Lung (tissue), 12 donors: ENCODE data around the gene FGR. TPM values are rescaled to one million over a fixed set of nuclear protein-coding genes. Genes with fewer than 3 reads are reported as not detected.

Source experiments
- ATAC-seq: fragments of 200-7000 bp; cut with Tn5 transposase; one replicate; pipeline ENCODE4 v1.9.1; 2020; ENCODE audit warnings: moderate number of reproducible peaks; ENCODE audit not compliant: insufficient read depth, low FRiP score
- DNase-seq, 3 donors: peaks; one replicate each; pipeline ENCODE4 v3.0.0-alpha.2; 2013 to 2017
- H3K27ac ChIP-seq, 2 donors: one replicate each; pipeline ENCODE4 v1.5.1; 2013; ENCODE audit warnings: mild to moderate bottlenecking in 2 of 2, moderate library complexity in 2 of 2, control low read depth in 1 of 2, inconsistent platforms in 1 of 2, low read depth in 1 of 2, low read length in 1 of 2
- H3K27me3 ChIP-seq, 3 donors: one replicate each; pipeline ENCODE4 v1.5.1; 2013; ENCODE audit warnings: low read length in 2 of 3; ENCODE audit not compliant: control insufficient read depth in 3 of 3, insufficient read depth in 3 of 3
- H3K36me3 ChIP-seq, 4 donors: one replicate each; pipeline ENCODE4 v1.5.1; 2013; ENCODE audit warnings: low read length in 4 of 4, mild to moderate bottlenecking in 1 of 4, moderate library complexity in 1 of 4; ENCODE audit not compliant: control insufficient read depth in 4 of 4, insufficient read depth in 4 of 4
- H3K4me1 ChIP-seq, 5 donors: one replicate each; pipeline ENCODE4 v1.5.1; 2013; ENCODE audit warnings: low read length in 5 of 5, mild to moderate bottlenecking in 2 of 5, moderate library complexity in 1 of 5; ENCODE audit not compliant: control insufficient read depth in 5 of 5, insufficient read depth in 5 of 5
- H3K4me3 ChIP-seq: one replicate; pipeline ENCODE4 v1.5.1; 2013; ENCODE audit warnings: mild to moderate bottlenecking, control low read depth, moderate library complexity
- H3K9ac ChIP-seq, 2 donors: one replicate each; pipeline ENCODE4 v1.5.1; 2013; ENCODE audit warnings: low read length in 2 of 2, control low read depth in 1 of 2; ENCODE audit not compliant: insufficient read depth in 1 of 2
- H3K9me3 ChIP-seq, 4 donors: one replicate each; pipeline ENCODE4 v1.5.1; 2013; ENCODE audit warnings: low read length in 3 of 4, mild to moderate bottlenecking in 1 of 4, moderate library complexity in 1 of 4; ENCODE audit not compliant: control insufficient read depth in 4 of 4, insufficient read depth in 3 of 4
- WGBS, 2 donors: extraction: QIAGEN DNeasy Blood & Tissue Kit; methylation state at CpG; one replicate each; pipeline ENCODE4 v1.1.7; 2013; 5-methylcytosine and 5-hydroxymethylcytosine counted together
- polyA plus RNA-seq, 2 donors: library from polyadenylated mRNA; stranded (reverse); fragments of 200-250 nt; gene quantifications; one replicate each; pipeline ENCODE4 v1.2.1, GENCODE V29; 2013
- total RNA-seq, 2 donors: library from RNA; depleted of rRNA in 1 of 2; stranded (reverse); fragments of >200 nt in 1 of 2; gene quantifications; one replicate each; pipeline ENCODE4 v1.2.1, GENCODE V29; 2014 to 2021
- TF ChIP-seq, protein P1 (sequence below): IDR thresholded peaks from 2 replicates; pipeline ENCODE4 v1.5.1; 2012; ENCODE audit warnings: mild to moderate bottlenecking; ENCODE audit errors: control extremely low read depth, extremely low read depth
- donor health status: control.
- donor health status: control.
- donor health status: Bipolar disorder and iron deficiency.
- donor health status: healthy.
- donor health status: DM: yes; HTN: yes; CAD: no.

Gene FGR
- total and polyA plus RNA-seq, 4 donors = 26.6 to 403 (median 111) TPM

DNA sequence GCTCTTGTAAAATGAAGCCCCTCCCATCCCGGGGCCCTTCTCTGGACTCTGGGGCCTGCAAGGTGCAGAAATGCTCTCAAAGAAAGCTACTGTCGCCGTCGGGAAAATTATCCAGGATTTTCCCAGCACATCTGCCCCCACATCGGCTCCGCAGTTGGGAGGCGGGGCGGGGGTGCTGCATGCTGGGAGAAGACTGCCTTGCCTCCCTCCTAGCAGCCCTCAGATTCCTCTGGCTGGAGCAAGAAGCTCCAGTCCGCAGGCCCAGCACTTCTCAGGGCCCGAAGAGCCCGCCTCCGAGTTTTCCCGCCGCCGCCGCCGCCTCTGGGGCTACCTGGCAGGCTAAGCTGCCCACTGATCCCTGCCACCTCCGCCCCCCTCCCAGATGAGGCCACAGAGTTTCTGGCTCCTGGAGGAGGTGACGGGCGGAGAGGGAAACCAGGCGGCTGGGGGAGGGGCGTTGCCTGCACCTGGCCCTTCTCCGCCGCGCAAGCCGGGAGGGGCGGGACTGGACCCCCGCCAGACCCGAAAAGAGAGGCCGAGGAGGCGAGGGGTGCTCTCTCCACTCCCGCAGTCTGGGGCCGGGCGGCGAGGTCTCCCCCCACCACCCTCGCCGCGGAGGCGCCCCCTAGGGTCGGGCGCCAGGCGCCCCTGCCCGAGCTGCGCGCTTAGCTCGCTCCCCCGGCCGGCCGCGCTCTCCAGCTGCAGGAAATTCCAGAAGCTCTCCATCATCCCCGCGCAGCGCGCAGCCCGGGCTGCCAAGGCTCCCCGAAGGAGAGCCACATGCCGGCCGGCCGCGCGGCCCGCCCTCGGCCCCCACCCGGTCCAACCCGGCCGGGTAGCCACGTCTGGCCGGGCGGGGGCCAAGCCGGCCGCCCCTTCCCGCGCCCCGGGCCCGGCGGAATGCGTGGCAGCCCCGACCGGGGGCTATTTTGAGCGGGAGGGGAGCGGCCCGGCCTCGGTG is 59.8 kb downstream of the FGR start:
- 14 to 21% methylated on average over 59 to 83 of the region's 83 CpGs for WGBS, 2 donors
- no peaks in the 10 kb centered on the region for H3K9me3 ChIP-seq
- H3K36me3 ChIP-seq = no peaks in the 10 kb centered on the region
- H3K4me1 ChIP-seq = peaks cover 29 to 65% (median 36%) of the 10 kb centered on the region in 5 donors
- H3K9ac ChIP-seq = no peak overlapping the region
- H3K4me3 ChIP-seq = peak overlapping the region; percentile 17
- peak; percentile 86 to 91 (median 88) for DNase-seq
- peak overlapping the region; percentile 74 to 95 for H3K27ac ChIP-seq
- ATAC-seq = peak; percentile 58
- TF ChIP-seq, protein P1, sequence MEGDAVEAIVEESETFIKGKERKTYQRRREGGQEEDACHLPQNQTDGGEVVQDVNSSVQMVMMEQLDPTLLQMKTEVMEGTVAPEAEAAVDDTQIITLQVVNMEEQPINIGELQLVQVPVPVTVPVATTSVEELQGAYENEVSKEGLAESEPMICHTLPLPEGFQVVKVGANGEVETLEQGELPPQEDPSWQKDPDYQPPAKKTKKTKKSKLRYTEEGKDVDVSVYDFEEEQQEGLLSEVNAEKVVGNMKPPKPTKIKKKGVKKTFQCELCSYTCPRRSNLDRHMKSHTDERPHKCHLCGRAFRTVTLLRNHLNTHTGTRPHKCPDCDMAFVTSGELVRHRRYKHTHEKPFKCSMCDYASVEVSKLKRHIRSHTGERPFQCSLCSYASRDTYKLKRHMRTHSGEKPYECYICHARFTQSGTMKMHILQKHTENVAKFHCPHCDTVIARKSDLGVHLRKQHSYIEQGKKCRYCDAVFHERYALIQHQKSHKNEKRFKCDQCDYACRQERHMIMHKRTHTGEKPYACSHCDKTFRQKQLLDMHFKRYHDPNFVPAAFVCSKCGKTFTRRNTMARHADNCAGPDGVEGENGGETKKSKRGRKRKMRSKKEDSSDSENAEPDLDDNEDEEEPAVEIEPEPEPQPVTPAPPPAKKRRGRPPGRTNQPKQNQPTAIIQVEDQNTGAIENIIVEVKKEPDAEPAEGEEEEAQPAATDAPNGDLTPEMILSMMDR = no peak
- no peaks in the 10 kb centered on the region for H3K27me3 ChIP-seq

DNA sequence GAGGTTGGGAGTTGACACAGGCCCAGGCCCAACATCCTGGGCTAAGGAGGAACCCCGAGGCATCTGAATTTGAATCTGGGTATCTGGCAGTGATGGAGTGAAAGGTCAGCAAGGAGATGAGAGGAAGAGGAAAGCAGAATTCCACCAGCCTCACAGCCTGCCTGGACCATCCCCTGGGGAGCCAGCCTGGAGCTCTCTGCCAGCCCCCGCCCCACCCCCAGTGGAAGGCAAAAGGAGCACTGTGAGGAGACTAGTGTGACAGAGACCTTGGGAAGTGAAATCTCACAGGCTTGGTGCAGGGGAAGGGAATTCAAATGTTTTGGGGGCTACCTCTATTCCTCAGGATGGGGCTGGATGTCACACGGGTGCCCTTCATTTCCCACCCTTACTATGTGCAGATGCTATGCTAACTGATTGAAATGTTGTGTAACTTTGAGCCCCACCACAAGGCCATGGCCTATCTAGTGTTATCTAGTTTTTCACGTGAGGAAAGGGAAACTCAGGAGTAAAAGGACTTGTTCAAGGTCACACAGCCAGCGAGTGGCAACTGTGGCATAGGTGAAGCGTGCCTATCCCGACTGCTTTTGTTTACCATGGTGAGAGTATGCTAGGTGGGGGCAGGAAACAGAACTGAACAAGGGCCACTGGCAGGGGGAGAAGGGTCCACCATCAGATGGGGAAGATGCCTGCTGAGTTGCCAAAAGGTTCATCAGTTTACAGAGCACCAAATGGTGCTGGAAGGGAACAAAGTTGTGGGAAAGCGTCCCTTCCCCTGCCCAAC is 60.8 kb downstream of the FGR start:
- ATAC-seq (no peak), DNase-seq (no peak)
- Histone ChIP-seq H3K9ac (peak overlapping the region in 1 of 2 donors; percentile 16), H3K4me1 (peaks cover 31 to 72% (median 42%) of the 10 kb centered on the region in 5 donors), H3K36me3 (no peaks in the 10 kb centered on the region), H3K9me3 (no peaks in the 10 kb centered on the region), H3K27ac (peak overlapping the region; percentile 74 to 95), H3K27me3 (no peaks in the 10 kb centered on the region), H3K4me3 (no peak overlapping the region)
- TF ChIP-seq, protein P1 = no peak
- WGBS, 2 donors = 61 to 68% methylated on average over 8 of the region's 8 CpGs

DNA sequence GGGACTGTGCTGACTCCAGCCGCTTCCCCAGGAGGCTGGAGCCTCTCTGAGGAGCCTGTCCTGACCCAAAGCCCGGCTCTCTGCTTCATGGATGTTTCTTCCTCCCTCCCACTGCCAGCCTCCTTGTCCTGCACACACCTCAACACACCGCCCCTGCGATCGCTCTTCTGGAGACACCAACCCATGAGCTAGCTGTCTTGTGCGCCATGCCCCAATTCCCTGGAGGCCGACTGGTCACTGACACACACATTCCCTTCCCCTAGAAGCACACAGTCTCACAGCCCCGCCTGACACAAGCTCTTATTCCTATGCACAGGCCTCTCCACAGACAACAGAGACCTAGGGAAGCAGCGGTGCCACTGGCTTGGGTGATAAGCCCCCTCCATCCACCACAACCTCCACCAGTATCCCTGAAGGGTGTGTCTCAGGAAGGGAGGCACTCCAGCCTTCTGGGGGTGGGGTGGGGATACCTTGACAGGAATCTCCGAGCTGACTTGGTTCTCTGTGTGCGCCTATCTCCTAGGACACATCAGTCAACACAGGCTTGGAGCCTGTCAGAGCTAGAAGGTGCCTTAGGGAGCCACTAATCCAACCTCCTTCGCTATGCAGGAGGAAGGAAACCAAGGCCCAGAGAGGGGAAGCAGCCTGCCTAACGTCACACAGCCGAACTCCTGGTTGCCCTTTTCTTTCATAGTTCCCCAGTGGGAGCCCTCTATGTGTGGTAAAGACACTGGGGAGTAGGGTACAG is 62.1 kb downstream of the FGR start:
- Histone ChIP-seq H3K27ac (peak overlapping the region; percentile 61 to 71), H3K36me3 (no peaks in the 10 kb centered on the region), H3K27me3 (no peaks in the 10 kb centered on the region), H3K9ac (peak overlapping the region in 1 of 2 donors; percentile 16), H3K4me3 (no peak overlapping the region), H3K4me1 (peaks cover 34 to 78% (median 44%) of the 10 kb centered on the region in 5 donors), H3K9me3 (no peaks in the 10 kb centered on the region)
- WGBS, 2 donors = 74 to 80% methylated on average over 14 of the region's 14 CpGs
- DNase-seq (no peak), ATAC-seq (no peak)
- TF ChIP-seq, protein P1 = no peak
